Adrenal gland (tissue), 12 donors: ENCODE data around the gene PCSK6. TPM values are rescaled to one million over a fixed set of nuclear protein-coding genes. Genes with fewer than 3 reads are reported as not detected.

Source experiments
- DNase-seq, 7 donors: peaks; one replicate each; pipeline ENCODE4 v3.0.0-alpha.2; 2019 to 2020
- H3K27ac ChIP-seq, 5 donors: fragments of 200-600 bp; sonication (generic) in 4 of 5; 1 replicate in 3 of 5; 2 replicates in 2 of 5; pipeline versions ENCODE4 v1.5.1 to v1.8.0; 2016 to 2020; ENCODE audit warnings: mild to moderate bottlenecking in 1 of 5
- H3K27me3 ChIP-seq: fragments of 200-600 bp; 2 replicates; pipeline ENCODE4 v1.8.0; 2021
- H3K36me3 ChIP-seq, 2 donors: fragments of 200-600 bp; replicated peaks in 1 of 2; 1 replicate in 1 of 2; 2 replicates in 1 of 2; pipeline versions ENCODE4 v1.5.1 to v1.8.0; 2018 to 2022
- H3K4me1 ChIP-seq, 2 donors: fragments of 200-600 bp; replicated peaks in 1 of 2; 1 replicate in 1 of 2; 2 replicates in 1 of 2; pipeline versions ENCODE4 v1.5.1 to v1.8.0; 2018 to 2021
- H3K4me3 ChIP-seq, 4 donors: fragments of 200-600 bp; sonication (generic) in 3 of 4; one replicate each; pipeline ENCODE4 v1.5.1; 2016 to 2018
- H3K9me3 ChIP-seq, 3 donors: fragments of 200-600 bp; sonication (generic) in 1 of 3; replicated peaks in 1 of 3; 1 replicate in 2 of 3; 2 replicates in 1 of 3; pipeline versions ENCODE4 v1.5.1 to v1.8.0; 2016 to 2021
- CTCF ChIP-seq, 6 experiments: fragments of 450-650 bp in 4 of 6; fragments of 200-600 bp in 2 of 6; sonication (generic) in 1 of 6; IDR thresholded peaks; 1 replicate in 5 of 6; 2 replicates in 1 of 6; pipeline versions ENCODE4 v1.5.1 to v1.8.0; 2016 to 2021; ENCODE audit warnings: antibody characterized with exemption in 6 of 6, mild to moderate bottlenecking in 2 of 6, moderate library complexity in 1 of 6
- POLR2A ChIP-seq, 2 donors: fragments of 450-650 bp; IDR thresholded peaks; one replicate each; pipeline ENCODE4 v1.6.1; 2017; ENCODE audit warnings: antibody characterized with exemption in 2 of 2, mild to moderate bottlenecking in 2 of 2, moderate library complexity in 1 of 2
- WGBS, 4 donors: extraction: QIAGEN DNeasy Blood & Tissue Kit in 2 of 4; methylation state at CpG; one replicate each; pipeline versions ENCODE4 v1.1.5 to v1.1.7; 2013 to 2017; 5-methylcytosine and 5-hydroxymethylcytosine counted together
- intact Hi-C, 2 donors: fragments of 100-400 bp; cut with DNase I; formaldehyde crosslinking; loops; one replicate each; pipeline versions ENCODE4 v1.14.1 to v1.15.0; 2022 to 2023
- polyA plus RNA-seq, 3 donors: library from polyadenylated mRNA; stranded (reverse); fragments of 200-250 nt in 2 of 3; fragments of 350-450 nt in 1 of 3; fragmentation: Illumina TruSeq in 1 of 3; extraction: RNeasy Lipid Tissue Mini Kit (QIAGEN cat#74804) in 1 of 3; gene quantifications; one replicate each; pipeline ENCODE4 v1.2.3, GENCODE V29; 2013 to 2014
- total RNA-seq, 9 donors: library from RNA; depleted of rRNA in 4 of 9; stranded (reverse); fragments of >200 nt in 4 of 9; fragments of 120-200 nt in 1 of 9; fragmentation: NEBNext Ultra II Directional in 1 of 9; extraction: Animal tissue kit (Norgen Biotek cat#: 25700) in 1 of 9; gene quantifications; one replicate each; pipeline versions ENCODE4 v1.1.0 to v1.2.4, GENCODE V29; 2013 to 2023
- donor health status: healthy with polysubstance abuse.
- donor health status: Bipolar disorder and iron deficiency.
- donor health status: DM: yes; HTN: yes; CAD: no.
- donor health status: DM: no; HTN: no; CAD: no.
- donor health status: DM: no; HTN: no; CAD: no.
- donor health status: DM: yes; HTN: yes; CAD: no.

The PCSK6 gene
- total and polyA plus RNA-seq, 12 donors: 0.88 to 53.0 (median 5.6) TPM

DNA sequence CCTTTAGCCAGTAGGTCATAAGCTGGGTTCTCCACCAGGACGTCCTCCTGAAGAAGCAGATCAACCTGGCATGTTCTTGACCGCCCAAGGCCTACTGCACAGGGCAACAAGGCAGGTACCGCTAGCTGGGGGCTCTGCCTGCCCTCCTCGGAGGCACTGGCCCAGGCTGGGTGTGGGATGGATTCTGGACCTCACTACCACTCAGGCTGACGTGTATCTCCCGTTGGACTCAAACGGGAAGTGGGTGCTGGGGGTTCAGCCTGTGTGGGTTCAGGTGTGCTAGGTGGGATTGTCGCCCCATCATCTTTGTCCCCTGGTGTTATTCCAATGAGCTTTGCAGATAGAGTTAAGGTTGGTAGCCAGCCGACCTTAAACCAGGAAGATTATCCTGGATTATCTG is 99.4 kb downstream of the PCSK6 start:
- no peak for DNase-seq
- intact Hi-C loops: no loop called here
- no peak overlapping the region for H3K4me3 ChIP-seq
- no peak overlapping the region for H3K27ac ChIP-seq
- WGBS, 4 donors: 76 to 88% (median 84%) methylated on average over 8 to 9 of the region's 9 CpGs
- TF ChIP-seq CTCF (IDR thresholded peaks at IDR 0.05) (no peak), POLR2A (IDR thresholded peaks at IDR 0.05) (no peak)
- H3K4me1 ChIP-seq: no peaks in the 10 kb centered on the region
- no peaks in the 10 kb centered on the region for H3K27me3 ChIP-seq
- H3K9me3 ChIP-seq: no peaks in the 10 kb centered on the region
- H3K36me3 ChIP-seq: no peaks in the 10 kb centered on the region

DNA sequence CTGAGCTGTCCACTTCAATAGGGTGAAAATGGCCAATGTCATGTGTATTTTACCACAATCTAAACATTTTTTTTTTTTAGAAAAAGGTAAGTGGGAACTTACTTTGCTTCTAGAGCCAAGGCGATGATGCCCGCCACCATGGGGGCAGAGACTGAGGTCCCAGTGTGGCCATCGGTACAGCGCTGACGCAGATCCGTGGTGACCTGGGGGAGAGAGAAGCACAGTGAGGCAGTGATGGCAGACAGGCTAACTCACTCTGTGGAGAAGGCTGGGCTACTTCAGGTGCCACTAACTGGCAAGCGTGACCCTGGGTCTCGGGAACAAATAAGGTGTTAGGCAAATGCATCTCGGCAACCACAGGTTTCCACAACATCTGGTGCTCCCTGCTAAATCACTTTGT is 100.1 kb downstream of the PCSK6 start:
- no peak for TF ChIP-seq CTCF (IDR thresholded peaks at IDR 0.05)
- TF ChIP-seq POLR2A (IDR thresholded peaks at IDR 0.05): no peak
- intact Hi-C loops: no loop called here

GRCh38 chr15:101388046-101388445 is 101.5 kb downstream of the PCSK6 start:
- H3K4me1 ChIP-seq: no peaks in the 10 kb centered on the region
- WGBS, 4 donors: 83 to 89% (median 86%) methylated on average over 6 of the region's 6 CpGs
- no peak for TF ChIP-seq CTCF (IDR thresholded peaks at IDR 0.05)
- no peak for TF ChIP-seq POLR2A (IDR thresholded peaks at IDR 0.05)
- intact Hi-C loops: no loop called here
- no peak for DNase-seq
- no peaks in the 10 kb centered on the region for H3K27me3 ChIP-seq
- H3K9me3 ChIP-seq: no peaks in the 10 kb centered on the region
- no peak overlapping the region for H3K4me3 ChIP-seq
- no peaks in the 10 kb centered on the region for H3K36me3 ChIP-seq
- no peak overlapping the region for H3K27ac ChIP-seq

More for the DNA sequence above, 100.1 kb downstream of the PCSK6 start:
- 95 to 97% (median 96%) methylated on average over 6 to 9 of the region's 9 CpGs for WGBS, 4 donors
- Histone ChIP-seq H3K9me3 (no peaks in the 10 kb centered on the region), H3K27me3 (no peaks in the 10 kb centered on the region), H3K27ac (no peak overlapping the region), H3K4me1 (no peaks in the 10 kb centered on the region), H3K4me3 (no peak overlapping the region), H3K36me3 (no peaks in the 10 kb centered on the region)
- no peak for DNase-seq

DNA sequence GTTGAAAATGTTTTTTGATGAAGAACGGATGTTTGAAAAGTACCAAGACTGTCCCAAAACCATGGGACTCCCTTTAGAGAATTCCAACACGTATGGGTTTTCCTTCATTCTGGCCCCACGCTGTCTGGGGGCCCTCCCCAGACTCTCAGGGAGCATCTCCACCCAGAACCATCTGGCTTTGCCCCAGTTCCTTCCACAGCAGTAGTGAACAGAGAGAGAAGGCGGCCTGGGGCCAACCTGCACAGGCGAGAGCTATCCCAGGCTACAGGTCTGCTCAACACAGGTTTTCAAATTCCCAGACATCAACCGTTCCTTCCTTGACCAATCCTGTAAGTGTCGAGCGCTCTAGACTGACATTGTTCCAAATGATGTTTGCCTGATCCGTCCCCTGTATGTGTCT is 101.9 kb downstream of the PCSK6 start:
- Histone ChIP-seq H3K4me1 (no peaks in the 10 kb centered on the region), H3K4me3 (no peak overlapping the region), H3K36me3 (no peaks in the 10 kb centered on the region), H3K27ac (no peak overlapping the region), H3K27me3 (no peaks in the 10 kb centered on the region), H3K9me3 (no peaks in the 10 kb centered on the region)
- WGBS, 4 donors: 76 to 89% (median 83%) methylated on average over 9 of the region's 9 CpGs
- TF ChIP-seq POLR2A (IDR thresholded peaks at IDR 0.05) (no peak), CTCF (IDR thresholded peaks at IDR 0.05) (no peak)
- no peak for DNase-seq
- intact Hi-C loops: no loop called here
